GM19043 (cell line): ENCODE results near the gene ITGA11.

Source experiments
- ATAC-seq: cut with Tn5 transposase; IDR thresholded peaks from one replicate; pipeline ENCODE4 v1.9.1; 2021; ENCODE audit warnings: low read depth; ENCODE audit not compliant: unreplicated experiment

ITGA11 gene

DNA sequence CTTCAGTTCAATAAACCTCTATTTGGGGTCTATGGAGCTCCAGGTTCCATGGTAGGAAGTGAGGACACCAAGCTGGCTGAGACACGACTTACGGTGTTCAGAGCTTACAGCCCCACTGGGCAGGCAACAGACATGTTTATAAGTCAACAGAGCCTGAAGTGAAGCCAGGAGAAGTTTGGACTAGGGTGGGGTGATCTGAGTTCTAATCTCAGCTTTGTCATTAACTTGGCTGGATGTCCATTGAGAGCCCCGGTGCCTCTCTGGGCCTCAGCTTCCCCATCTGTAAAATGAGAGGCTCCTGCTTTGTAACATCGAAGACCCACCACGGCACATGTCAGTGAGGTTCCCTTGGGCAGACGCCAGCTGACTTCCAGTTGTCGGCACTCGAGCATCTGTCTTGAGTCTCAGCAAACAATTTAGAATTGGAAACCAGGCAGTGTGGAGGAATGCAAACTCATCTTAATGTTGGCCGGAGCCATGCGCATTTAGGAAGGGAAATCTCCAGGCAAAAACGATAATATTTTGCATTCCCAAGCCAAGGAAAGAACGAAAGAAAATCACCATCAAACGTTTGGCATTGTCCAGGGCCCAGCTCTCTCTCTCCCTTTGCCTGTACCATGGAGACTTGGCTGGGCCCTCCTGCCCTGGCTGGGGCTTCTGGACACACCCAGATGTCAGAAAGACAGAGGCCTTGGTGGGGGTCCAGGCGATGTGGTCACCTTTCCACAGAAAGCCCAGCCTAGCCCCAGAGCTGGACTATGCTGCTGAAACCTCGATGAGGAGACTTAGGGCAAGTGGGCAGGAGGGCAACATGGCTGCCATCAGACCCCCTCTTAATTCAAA, 18.4 kb downstream of the ITGA11 start:
- no peak for ATAC-seq

DNA sequence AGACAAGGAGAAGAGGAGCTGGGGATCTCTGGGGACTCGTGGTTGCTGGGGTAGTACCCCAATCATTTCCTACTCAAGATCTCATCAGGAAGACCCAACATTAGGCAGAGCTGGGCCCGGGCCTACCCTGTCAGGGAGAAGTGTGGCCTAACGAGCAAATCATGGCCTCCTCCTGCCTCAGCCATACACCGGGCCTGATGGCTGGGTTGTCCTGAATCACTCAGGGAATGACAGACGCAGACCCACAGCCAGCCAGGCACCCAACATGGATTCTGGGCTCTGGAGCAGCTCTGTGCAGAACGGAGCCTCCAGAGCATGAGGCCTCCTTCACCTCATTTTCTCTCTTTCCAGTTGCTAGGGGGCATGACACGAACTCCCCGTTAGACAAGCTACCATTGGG, 19.7 kb downstream of the ITGA11 start:
- no peak for ATAC-seq

DNA sequence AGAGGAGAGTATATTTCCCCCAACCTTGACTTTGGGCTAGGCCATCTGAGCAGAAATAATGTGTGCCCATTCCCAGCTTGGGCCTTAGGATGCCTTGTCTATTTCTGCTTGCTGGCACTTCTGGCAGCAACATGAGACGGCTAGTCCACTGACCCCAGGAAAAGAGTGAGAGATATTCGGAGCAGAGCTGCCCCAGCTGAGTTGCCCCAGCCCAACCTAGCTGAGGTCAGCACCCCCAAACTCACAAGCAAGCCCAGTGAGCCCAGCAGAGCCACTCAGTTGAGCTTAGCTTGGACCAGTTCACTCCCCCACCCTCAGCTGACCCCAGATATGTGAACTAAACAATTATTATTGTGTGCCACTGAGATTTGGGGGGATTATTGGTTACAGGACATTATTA, 20.2 kb downstream of the ITGA11 start:
- no peak for ATAC-seq

DNA sequence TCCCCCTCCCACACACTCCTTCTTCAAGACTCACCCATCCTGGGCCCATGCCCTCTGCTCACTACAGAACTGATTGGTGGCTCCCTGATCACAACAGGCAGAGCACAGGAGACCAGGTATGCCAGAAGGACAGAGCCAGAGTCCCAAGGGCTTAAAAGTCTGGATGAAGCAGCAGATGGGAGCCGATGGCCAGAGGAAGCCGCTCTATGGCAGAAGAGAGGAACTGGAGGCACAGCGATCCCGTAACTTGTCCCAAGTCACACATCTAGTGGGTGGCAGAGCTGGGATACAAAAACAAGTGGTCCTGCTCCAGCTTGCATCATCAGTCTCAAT, 20.7 kb downstream of the ITGA11 start:
- no peak for ATAC-seq

DNA sequence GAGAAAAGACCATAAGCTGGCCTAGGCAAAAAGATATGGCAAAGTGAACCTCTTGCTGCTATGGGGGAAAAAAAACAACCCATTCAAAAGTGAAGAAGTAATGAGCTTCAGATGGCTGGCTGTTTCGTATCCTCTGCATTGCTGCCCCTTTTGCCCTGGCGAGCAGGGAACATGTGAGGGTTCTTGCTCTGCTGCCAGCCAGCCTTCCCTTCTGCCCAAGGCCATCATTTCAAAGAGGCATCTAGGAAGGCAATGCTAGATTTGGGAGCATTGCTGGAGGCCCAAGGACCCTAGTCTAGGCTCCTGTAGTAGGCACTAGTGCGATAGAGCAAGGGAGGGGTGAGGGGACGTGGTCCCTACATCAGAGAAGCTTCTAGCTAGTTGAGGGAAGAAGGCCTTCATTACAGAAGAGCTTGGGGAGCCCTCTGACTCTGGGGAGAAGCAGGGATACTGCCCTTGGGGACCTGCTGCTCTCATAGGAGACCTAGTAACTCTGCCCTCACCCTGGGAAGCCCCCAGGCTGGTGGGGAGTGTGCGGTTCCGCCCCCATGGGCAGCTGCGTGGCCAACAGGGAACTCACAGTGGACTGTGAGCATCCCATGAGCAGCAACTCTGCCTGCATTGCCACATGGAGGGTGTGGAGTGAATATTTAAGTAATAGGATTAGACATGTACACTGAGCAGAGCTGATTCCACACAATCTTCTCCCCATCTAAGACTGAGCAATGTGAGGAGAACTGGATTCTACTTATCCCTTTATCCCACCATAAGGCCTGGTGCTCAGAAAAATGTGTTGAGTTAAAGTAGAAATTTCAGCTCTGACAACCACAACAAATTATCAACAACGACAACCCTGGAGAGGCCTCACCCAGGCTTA, 21.3 kb downstream of the ITGA11 start:
- ATAC-seq, result no peak

DNA sequence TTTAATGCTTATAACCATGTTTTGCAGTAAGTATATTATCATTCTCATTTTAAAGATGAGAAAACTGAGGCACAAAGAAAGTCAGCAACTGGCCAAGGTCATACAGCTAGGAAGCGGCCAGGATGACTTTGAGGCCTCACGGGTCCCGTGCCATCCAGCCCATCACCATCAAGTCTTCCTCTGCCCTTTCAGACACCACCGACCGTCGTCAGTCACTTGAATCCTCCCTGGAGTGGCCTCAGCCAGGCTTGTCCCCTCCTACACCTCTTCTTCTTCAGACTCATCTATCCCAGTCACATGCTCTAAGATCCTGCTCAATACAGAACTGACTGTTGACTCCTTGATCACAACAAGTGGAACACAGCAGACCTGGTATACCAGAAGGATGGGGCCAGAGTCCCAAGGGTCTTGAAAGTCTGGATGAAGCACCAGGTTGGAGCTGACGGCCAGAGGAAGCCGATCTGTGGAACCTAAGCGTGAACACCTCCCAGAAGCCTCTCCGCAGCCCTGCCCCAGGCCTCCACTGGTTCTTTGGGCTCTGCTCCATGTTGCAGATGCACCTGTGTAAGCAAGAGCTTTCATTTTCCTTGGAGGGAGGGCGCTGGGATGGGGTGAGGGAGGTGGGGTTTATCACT, 22.1 kb downstream of the ITGA11 start:
- ATAC-seq, result no peak

DNA sequence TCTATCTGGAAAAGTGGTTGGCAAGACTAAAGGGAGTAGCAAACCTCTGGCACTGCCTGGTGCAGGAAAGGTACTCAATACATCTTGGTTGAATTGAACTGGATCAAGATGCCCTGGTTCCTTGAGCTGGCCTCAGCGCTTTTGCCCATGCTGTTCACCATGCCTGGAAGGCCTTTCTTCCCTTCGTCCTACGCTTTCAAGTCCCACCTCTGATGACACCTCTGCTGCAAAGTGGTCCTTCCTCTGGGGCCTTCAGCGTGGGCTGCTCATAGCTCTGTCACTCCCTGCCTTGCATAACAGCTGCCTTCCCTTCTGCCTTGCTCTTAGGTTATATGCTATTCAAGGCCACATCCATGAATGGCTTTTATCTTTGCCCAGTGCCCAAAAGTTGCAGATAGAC, 23.0 kb downstream of the ITGA11 start:
- ATAC-seq, result no peak

DNA sequence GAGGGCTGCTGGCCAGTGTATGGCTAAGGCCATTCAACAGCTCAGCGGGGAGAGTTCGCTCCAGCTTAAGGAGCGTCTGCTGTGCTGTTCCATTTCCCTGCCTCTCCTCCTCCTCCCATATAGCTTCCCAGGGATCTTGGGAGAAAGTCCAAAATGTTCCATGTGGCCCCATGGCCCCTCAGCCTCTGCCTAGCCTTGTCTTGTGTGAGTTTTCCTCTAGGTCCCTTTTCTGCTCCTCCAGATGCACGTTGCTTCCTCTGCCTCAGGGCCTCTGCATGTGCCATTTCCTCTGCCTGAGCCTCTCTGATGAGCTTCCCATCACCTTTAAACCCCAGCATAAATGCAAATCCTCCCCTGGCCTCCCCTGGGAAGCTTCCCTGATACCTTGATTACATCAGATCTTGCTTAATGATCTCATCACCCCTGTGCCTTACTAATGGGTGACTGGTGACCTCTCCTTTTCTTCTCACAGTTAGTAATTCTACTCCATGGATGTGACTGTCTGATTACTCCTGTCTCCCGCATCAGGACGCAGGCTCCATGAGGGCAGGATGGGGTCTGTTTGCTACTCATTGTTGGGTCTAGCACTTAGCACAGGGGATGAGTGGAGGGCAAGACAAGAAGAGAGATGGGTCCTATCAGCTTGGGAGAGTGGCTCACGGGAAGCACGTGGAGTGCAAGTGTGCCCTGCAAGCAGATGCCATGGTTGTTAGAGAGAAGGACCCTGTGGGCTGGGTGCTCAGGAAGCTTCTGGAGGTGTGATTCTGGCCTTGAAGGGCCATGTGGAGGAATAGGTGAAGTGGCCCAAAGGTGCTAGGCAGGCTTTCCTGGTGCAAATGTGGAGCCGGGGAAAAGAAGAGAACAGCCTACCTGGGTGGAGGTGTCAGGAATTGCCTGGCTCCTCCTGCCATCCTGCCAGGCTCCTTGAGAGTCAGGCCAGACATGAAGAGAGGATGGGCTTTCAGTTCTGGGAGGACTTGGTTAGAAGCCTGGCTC, 23.8 kb downstream of the ITGA11 start:
- no peak for ATAC-seq

DNA sequence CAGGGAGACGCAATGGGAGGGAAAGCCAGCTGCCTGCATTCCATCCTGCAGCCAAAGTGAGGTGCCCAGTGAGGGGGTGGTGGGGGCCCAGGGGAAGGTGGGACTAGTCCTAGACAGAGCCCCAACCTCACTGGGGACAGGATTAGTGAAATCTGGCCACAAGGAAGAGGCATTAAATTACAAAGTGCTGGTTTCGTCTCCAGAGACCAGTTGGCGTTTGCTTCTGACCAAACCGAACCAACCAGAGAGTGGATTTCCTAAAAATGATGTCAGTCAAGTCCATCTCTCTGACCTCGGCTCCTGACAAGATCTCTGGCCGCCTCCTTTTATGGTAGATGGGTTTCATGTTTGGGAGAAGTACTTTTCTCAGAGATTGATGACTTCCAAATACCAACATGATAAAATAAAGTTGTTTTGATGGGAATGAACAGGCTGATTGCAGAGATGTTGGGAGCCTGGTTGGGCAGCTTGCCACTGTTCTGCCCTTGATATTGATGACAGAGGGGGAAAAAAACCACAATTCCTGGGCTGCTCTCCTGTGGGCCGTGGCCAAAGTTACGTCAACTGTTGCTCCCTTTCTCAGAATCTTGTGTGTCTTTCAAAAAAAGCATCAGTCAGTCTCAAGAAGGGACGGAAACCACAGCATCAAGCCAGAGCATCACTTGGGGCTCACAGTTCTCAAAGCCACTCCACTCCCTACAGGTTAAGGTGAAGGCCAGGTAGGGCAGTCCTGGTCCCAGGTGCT, 24.6 kb downstream of the ITGA11 start:
- no peak for ATAC-seq

DNA sequence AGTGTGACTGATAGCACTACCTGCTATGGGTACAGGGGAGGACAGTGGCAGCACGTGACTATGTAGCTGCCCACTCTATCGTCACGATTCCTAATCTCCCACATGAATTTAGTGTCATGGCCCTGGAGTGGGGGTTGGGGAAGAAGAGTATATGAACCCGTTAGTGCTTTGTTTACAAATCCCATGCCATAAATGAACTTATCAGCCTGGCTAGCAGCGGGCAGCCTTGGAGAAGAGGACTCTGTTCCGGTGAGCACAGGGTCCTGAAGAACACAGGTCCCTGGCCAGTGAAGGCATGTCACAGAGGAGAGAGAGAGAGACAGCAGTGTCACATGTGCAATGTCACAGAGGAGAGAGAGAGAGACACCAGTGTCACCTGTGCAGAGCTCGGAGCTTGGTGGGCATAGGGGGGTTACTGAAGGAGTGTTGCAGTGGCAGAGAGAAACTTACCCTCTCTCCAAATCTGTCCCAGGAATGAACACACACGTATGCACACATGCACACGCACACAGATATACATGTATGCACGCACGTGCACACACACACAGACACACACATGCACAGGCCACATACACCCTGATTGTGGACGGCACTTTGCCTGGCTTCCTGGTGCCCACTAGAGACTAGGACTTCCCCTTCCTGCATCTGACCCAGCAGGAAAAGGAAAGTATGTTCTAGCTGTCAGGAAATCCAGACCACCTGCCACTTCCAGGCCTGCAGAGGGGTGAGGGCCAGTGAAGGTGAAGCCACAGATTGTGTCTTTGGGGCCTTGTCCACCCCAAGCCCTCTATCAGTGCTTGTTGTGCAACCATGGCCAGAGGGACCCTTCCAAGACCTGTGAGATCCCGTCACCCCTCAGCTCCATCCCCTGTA, 26.3 kb downstream of the ITGA11 start:
- no peak for ATAC-seq

DNA sequence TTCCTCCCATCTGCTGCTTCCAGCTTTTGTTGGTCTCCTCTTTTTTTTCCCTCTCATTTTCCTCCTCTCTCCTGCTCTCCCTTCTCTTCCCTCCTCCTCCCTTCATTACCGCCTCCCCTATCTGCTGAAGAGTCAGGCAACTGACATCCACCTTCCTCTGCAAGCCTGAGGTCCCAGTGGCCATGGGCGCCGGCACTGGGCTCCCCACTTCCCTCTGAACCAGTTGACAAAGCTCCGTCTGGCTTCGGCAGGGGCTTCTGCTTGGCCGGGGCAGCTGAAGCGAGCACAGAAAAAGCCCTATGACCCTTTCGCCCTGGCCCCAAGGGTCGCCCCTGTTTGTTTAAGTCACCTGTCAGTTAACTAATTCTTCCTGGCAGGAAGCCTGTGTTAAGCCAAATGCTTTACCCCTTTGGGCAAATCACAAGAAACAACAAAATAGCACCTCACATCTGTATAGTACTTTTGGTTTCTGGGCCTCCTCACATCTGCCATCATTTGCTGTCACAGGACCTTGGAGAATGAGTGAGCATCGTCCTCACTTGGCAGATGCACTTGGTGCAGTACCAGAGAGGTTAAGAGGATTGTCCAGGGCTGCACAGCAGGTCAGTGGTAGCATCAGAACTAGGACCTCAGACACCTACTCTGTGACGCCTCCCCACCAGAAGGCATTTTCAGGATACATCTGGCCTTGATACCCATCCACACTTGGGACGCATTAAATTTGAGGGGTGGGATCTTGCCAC, 27.7 kb downstream of the ITGA11 start:
- ATAC-seq, result no peak

DNA sequence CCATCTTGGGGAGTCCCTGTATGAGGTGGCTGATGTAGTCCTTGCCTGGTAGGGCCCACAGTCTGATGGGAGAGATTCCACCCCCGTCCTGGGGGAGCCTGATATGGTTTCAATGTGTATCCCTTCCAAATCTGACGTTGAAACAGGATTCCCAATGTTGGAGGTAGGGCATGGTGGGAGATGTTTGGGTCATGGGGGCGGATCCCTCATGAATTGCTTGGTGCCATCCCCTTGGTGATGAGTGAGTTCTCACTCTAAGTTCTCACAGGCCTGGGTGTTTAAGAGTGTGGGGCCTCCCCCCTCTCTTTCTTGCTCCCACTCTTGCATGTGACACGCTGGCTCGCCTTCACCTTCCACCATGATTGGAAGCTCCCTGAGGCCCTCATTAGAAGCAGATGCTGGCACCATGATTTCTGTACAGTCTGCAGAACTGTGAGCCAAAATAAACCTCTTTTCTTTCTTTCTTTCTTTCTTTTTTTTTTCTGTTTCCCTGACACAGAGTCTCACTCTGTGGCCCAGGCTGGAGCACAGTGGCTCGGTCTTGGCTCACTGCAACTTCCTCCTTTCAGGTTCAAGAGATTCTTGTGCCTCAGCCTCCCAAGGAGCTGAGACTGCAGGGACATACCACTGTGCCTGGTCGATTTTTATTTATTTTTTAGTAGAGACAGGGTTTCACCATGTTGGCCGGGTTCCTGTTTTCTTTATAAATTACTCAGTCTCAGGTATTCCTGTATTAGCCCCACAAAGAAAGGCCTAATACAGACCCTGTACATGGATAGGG, 28.6 kb downstream of the ITGA11 start:
- ATAC-seq, result no peak

DNA sequence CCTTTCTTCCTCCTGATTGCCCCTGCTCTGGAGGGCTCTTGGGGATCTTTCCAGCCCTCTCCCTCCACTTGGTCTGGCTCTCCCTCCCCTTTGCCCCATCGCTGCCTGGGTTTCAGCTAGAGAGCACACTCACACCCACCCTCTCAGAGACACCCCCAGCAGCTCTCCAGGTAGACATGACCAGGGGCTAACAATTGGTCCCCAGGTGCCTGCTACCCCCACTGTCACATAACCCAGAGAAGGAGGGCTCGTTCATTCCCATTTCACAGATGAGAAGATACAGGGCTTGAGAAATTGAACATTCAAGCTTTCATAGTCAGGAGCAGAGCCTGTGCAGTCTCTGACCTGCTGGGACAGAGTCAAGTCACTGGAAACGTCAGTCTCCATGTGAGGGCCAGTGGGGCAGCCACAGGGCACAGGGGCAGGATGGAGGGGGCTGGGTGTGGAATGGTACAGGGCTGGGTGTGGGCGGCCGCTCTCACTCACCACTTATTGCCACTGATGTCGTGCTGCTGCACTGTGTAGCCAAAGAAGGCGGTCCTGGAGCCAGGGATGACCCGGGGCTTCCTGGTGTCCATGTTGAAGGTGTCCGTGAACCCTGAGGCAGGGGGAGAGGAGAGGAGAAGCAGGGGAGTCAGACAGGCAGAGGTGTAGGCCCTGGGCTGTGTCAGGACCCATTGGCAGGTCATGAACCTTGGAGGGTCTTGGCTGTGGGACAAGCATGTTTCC, 29.4 kb downstream of the ITGA11 start:
- no peak for ATAC-seq

DNA sequence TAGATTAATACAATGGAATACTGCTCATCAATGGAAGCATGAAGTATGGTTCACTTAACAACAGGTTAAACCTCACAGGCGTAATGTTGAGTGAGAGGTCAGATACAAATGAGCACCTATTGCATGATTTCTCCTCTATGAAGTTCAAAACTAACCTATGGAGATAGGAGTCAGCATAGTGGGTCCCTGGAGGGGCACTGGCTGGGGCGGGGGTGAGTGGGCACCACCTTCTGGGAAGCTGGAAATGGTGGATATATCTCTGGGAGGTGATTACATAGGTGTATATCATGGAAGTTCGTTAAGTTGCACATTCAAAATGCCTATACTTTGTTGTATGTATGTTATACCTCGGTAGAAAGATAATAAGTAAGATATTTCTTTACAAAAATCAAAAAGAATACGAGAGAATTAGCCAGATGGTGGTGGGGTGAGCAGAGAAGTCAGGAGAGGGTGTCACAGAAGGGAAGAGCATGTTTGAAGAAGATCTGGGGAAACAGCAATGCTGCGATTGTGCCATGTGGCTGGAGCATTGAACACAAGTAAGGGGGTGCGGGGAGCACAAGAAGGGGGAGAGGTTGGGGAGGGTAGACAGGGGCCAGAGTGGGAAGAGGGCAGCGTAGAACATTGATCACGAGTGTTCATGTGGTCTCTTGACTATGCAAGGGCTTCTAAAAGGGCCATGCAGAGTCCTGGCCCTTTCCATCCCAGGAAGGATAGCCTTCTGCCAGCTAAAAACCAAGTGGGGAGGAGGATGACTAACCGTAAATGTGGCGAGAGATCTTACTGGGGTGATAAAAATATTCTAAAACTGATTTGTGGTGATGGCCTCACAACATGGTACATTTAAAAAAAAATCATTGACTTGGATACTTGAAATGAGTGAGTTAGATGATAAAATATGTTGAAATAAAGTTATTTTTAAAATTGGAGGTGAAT, 30.2 kb downstream of the ITGA11 start:
- no peak for ATAC-seq

DNA sequence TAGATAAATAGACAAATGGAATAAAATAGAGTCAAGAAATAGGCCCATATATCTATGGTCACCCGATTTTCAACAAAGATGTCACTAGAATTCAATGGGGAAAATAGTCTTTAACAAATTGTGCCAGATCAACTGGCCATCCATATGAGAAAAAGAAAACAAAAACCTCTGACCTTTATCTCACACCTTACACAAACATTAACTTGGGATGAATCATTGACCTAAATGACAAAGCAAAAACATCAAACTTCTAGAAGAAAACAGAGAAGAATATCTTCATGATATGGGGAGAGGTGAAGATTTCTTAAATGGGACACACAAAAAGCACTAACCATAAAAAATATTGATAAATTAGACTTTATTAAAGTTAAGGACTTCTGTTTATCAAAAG, 31.9 kb downstream of the ITGA11 start:
- no peak for ATAC-seq
